HepG2 (cell line): ENCODE measurements around the gene ACE. TPM values are rescaled to one million over a fixed set of nuclear protein-coding genes. Genes with fewer than 3 reads are reported as not detected.
A peak's percentile ranks its signal among the peaks of the same experiment; 100 is the strongest.

Experiments
- AGO1 ChIP-seq: fragments of 200-400 bp; formaldehyde crosslinking; IDR thresholded peaks from 2 replicates; pipeline ENCODE4 v1.6.1; 2017; ENCODE audit warnings: mild to moderate bottlenecking, low read depth, low read length, moderate library complexity; ENCODE audit not compliant: poor library complexity, severe bottlenecking
- CREM ChIP-seq, 2 experiments: sonication (generic) in 1 of 2; formaldehyde crosslinking in 1 of 2; IDR thresholded peaks; 2 replicates each; pipeline versions ENCODE4 v1.4.0 to v1.6.1; 2016 to 2020; ENCODE audit warnings: antibody characterized with exemption in 1 of 2, mild to moderate bottlenecking in 1 of 2, missing genetic modification reagents in 1 of 2
- FOXP4 ChIP-seq: sonication (generic); formaldehyde crosslinking; IDR thresholded peaks from 2 replicates; pipeline ENCODE4 v1.4.0; 2020; ENCODE audit warnings: missing genetic modification reagents
- GPN1 ChIP-seq: sonication (generic); formaldehyde crosslinking; IDR thresholded peaks from 2 replicates; pipeline ENCODE4 v1.5.1; 2020; ENCODE audit warnings: missing genetic modification reagents, borderline replicate concordance
- NR2F6 ChIP-seq, 2 experiments: IDR thresholded peaks; 2 replicates each; pipeline ENCODE4 v1.6.1; 2016; ENCODE audit warnings: antibody characterized with exemption in 1 of 2, mild to moderate bottlenecking in 1 of 2
- RBFOX2 ChIP-seq: fragments of 200-400 bp; formaldehyde crosslinking; IDR thresholded peaks from 2 replicates; pipeline ENCODE4 v1.6.1; 2017; ENCODE audit warnings: low read depth, mild to moderate bottlenecking, low read length
- TEF ChIP-seq: sonication (generic); formaldehyde crosslinking; IDR thresholded peaks from 2 replicates; pipeline ENCODE4 v1.5.0; 2020; ENCODE audit warnings: missing genetic modification reagents
- TIGD3 ChIP-seq: sonication (generic); formaldehyde crosslinking; IDR thresholded peaks from 2 replicates; pipeline ENCODE4 v1.5.1; 2020; ENCODE audit warnings: mild to moderate bottlenecking, missing genetic modification reagents, borderline replicate concordance
- U2AF2 ChIP-seq: fragments of 200-400 bp; formaldehyde crosslinking; IDR thresholded peaks from 2 replicates; pipeline ENCODE4 v1.6.1; 2017; ENCODE audit warnings: low read depth, mild to moderate bottlenecking, low read length
- YEATS2 ChIP-seq: sonication (generic); formaldehyde crosslinking; IDR thresholded peaks from 2 replicates; pipeline ENCODE4 v1.4.0; 2020; ENCODE audit warnings: missing genetic modification reagents, borderline replicate concordance
- ZBTB26 ChIP-seq: IDR thresholded peaks from 2 replicates; pipeline ENCODE4 v1.6.1; 2016; ENCODE audit warnings: missing compliant biosample characterization, missing genetic modification reagents, borderline replicate concordance
- ZNF160 ChIP-seq: sonication (generic); formaldehyde crosslinking; IDR thresholded peaks from 2 replicates; pipeline ENCODE4 v1.8.0; 2022; ENCODE audit warnings: mild to moderate bottlenecking, inconsistent platforms, missing genetic modification reagents
- ZNF281 ChIP-seq: sonication (generic); formaldehyde crosslinking; IDR thresholded peaks from 2 replicates; pipeline ENCODE4 v1.4.0; 2020; ENCODE audit warnings: missing genetic modification reagents, borderline replicate concordance
- ZNF589 ChIP-seq: sonication (generic); formaldehyde crosslinking; conservative IDR thresholded peaks from 2 replicates; pipeline ENCODE4 v1.8.0; 2022; ENCODE audit warnings: mild to moderate bottlenecking, moderate library complexity, missing genetic modification reagents
- ZNF761 ChIP-seq: sonication (generic); formaldehyde crosslinking; conservative IDR thresholded peaks from 2 replicates; pipeline ENCODE4 v1.4.0; 2020; ENCODE audit warnings: mild to moderate bottlenecking, missing genetic modification reagents
- ZNF776 ChIP-seq: sonication (generic); formaldehyde crosslinking; IDR thresholded peaks from 2 replicates; pipeline ENCODE4 v1.4.0; 2020; ENCODE audit warnings: mild to moderate bottlenecking, missing genetic modification reagents
- ZSCAN29 ChIP-seq: sonication (generic); formaldehyde crosslinking; conservative IDR thresholded peaks from 2 replicates; pipeline ENCODE4 v1.4.0; 2020; ENCODE audit warnings: mild to moderate bottlenecking, missing genetic modification reagents
- polyA plus RNA-seq, 8 experiments: library from polyadenylated mRNA; depleted of rRNA in 3 of 8; stranded (reverse) in 7 of 8; unstranded in 1 of 8; fragments of >200 nt; fragmentation: Illumina TruSeq in 4 of 8; extraction: Trizol in 4 of 8; gene quantifications; 2 replicates each; pipeline versions ENCODE4 v1.2.1 to v1.2.3, GENCODE V29; 2011 to 2016; ENCODE audit warnings: low read depth in 4 of 8, missing spikeins in 1 of 8, mixed read lengths in 1 of 8; ENCODE audit not compliant: insufficient read depth in 1 of 8
- total RNA-seq, 5 experiments: library from RNA; depleted of rRNA; stranded (reverse); fragments of >200 nt; fragmentation: Illumina TruSeq; extraction: Trizol; gene quantifications; 2 replicates each; pipeline ENCODE4 v1.2.3, GENCODE V29; 2016; ENCODE audit warnings: low read depth in 1 of 5

ACE gene
- total and polyA plus RNA-seq, 2 of the 13 experiments (the other 11 are each of a cell fraction or from before 2014, with no cell fraction given): 0.08 to 0.13 TPM

GRCh38 chr17:63516910-63517824, 40.3 kb downstream of the ACE start (continued):
- TF ChIP-seq RBFOX2: no peak
- TF ChIP-seq YEATS2 (CRISPR knock-in tag): peak; percentile 16; the same call in 1 of the 2 replicates
- TF ChIP-seq ZSCAN29 (CRISPR knock-in tag): no peak
- TF ChIP-seq TIGD3 (CRISPR knock-in tag): no peak
- no peak for TF ChIP-seq ZNF160 (CRISPR knock-in tag)
- TF ChIP-seq ZBTB26: no peak; the same call in 1 of the 2 replicates
- TF ChIP-seq FOXP4: peak; percentile 68; the same call in 1 of the 2 replicates
- no peak for TF ChIP-seq ZNF776 (CRISPR knock-in tag)
- TF ChIP-seq ZNF761 (CRISPR knock-in tag): no peak
- no peak for TF ChIP-seq U2AF2
- TF ChIP-seq ZNF589 (CRISPR knock-in tag): no peak
- TF ChIP-seq ZNF281 (CRISPR knock-in tag): no peak; the same call in 1 of the 2 replicates
- TF ChIP-seq AGO1: no peak
- TF ChIP-seq NR2F6 (IDR thresholded peaks at IDR 0.05): peak; percentile 16; the same call in 1 of the 2 replicates
- peak; percentile 70 for TF ChIP-seq NR2F6 (CRISPR knock-in tag; IDR thresholded peaks at IDR 0.05)
- no peak for TF ChIP-seq CREM (IDR thresholded peaks at IDR 0.05)
- no peak for TF ChIP-seq CREM (CRISPR knock-in tag; IDR thresholded peaks at IDR 0.05)
- no peak for TF ChIP-seq GPN1
- TF ChIP-seq TEF (CRISPR knock-in tag): no peak
